HFFc6 (cell line): ENCODE measurements around the gene ATP8A2. TPM values are rescaled to one million over a fixed set of nuclear protein-coding genes. Genes with fewer than 3 reads are reported as not detected.

Source experiments
- DNase-seq: peaks from one replicate; pipeline ENCODE4 v3.0.0-alpha.2; 2018
- H3K27ac Mint-ChIP-seq: 2 replicates; pipeline ENCODE4 v1.8.0; 2020; ENCODE audit warnings: mild to moderate bottlenecking, mixed read lengths
- H3K27me3 Mint-ChIP-seq: 2 replicates; pipeline ENCODE4 v1.8.0; 2021; ENCODE audit warnings: mild to moderate bottlenecking, moderate library complexity, mixed read lengths; ENCODE audit not compliant: insufficient read depth
- H3K36me3 Mint-ChIP-seq: 2 replicates; pipeline ENCODE4 v1.8.0; 2021; ENCODE audit warnings: low read depth, mixed read lengths
- H3K4me1 Mint-ChIP-seq: 2 replicates; pipeline ENCODE4 v1.8.0; 2020; ENCODE audit warnings: low read depth, mixed read lengths
- H3K4me3 Mint-ChIP-seq: 2 replicates; pipeline ENCODE4 v1.8.0; 2020; ENCODE audit warnings: mild to moderate bottlenecking, moderate library complexity, mixed read lengths
- H3K9me3 Mint-ChIP-seq: 2 replicates; pipeline ENCODE4 v1.8.0; 2020; ENCODE audit warnings: mild to moderate bottlenecking, mixed read lengths
- total RNA-seq, 6 experiments: library from RNA; stranded (reverse); fragmentation: NEBNext Ultra II Directional; extraction: Animal tissue kit (Norgen Biotek cat#: 25700); gene quantifications; 2 replicates in 1 of 6; 3 replicates in 5 of 6; pipeline ENCODE4 v1.2.3, GENCODE V29; 2021
- TF ChIP-seq, protein P1 (sequence below): fragments of 200-600 bp; sonication (generic); IDR thresholded peaks from 2 replicates; pipeline ENCODE4 v1.5.0; 2021; ENCODE audit warnings: antibody characterized with exemption, mild to moderate bottlenecking

ATP8A2 gene
- total RNA-seq, 6 experiments from 2014 or later: 0.02 TPM; not detected in 5

- H3K9me3 Mint-ChIP-seq: peaks cover 10% of the 10 kb centered on the region; the same call in 1 of the 2 replicates
- peaks cover 3% of the 10 kb centered on the region for H3K27me3 Mint-ChIP-seq
- peaks cover 44% of the 10 kb centered on the region for H3K4me1 Mint-ChIP-seq
- no peak overlapping the region for H3K27ac Mint-ChIP-seq
- TF ChIP-seq, protein P1, sequence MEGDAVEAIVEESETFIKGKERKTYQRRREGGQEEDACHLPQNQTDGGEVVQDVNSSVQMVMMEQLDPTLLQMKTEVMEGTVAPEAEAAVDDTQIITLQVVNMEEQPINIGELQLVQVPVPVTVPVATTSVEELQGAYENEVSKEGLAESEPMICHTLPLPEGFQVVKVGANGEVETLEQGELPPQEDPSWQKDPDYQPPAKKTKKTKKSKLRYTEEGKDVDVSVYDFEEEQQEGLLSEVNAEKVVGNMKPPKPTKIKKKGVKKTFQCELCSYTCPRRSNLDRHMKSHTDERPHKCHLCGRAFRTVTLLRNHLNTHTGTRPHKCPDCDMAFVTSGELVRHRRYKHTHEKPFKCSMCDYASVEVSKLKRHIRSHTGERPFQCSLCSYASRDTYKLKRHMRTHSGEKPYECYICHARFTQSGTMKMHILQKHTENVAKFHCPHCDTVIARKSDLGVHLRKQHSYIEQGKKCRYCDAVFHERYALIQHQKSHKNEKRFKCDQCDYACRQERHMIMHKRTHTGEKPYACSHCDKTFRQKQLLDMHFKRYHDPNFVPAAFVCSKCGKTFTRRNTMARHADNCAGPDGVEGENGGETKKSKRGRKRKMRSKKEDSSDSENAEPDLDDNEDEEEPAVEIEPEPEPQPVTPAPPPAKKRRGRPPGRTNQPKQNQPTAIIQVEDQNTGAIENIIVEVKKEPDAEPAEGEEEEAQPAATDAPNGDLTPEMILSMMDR: no peak
- no peak for DNase-seq
- no peak overlapping the region for H3K4me3 Mint-ChIP-seq
- H3K36me3 Mint-ChIP-seq: no peaks in the 10 kb centered on the region
Observed at GRCh38 chr13:26017196-26017921, 645.6 kb downstream of the ATP8A2 start.

GRCh38 chr13:26017932-26018665 is 646.3 kb downstream of the ATP8A2 start:
- TF ChIP-seq, protein P1: no peak
- H3K4me1 Mint-ChIP-seq: peaks cover 51% of the 10 kb centered on the region
- H3K36me3 Mint-ChIP-seq: no peaks in the 10 kb centered on the region
- peaks cover 3% of the 10 kb centered on the region for H3K27me3 Mint-ChIP-seq
- no peak for DNase-seq
- H3K4me3 Mint-ChIP-seq: no peak overlapping the region
- H3K9me3 Mint-ChIP-seq: peaks cover 10% of the 10 kb centered on the region; the same call in 1 of the 2 replicates
- H3K27ac Mint-ChIP-seq: peak overlapping the region; percentile 25; the same call in 1 of the 2 replicates

- H3K4me1 Mint-ChIP-seq: peaks cover 53% of the 10 kb centered on the region
- H3K27me3 Mint-ChIP-seq: peaks cover 3% of the 10 kb centered on the region
- TF ChIP-seq, protein P1: no peak
- no peaks in the 10 kb centered on the region for H3K36me3 Mint-ChIP-seq
- peaks cover 4% of the 10 kb centered on the region; the same call in 1 of the 2 replicates for H3K9me3 Mint-ChIP-seq
- no peak for DNase-seq
- H3K27ac Mint-ChIP-seq: peak overlapping the region; percentile 86
- no peak overlapping the region for H3K4me3 Mint-ChIP-seq
Observed at GRCh38 chr13:26019251-26019650, 647.5 kb downstream of the ATP8A2 start.

GRCh38 chr13:26019881-26020870 is 648.4 kb downstream of the ATP8A2 start:
- H3K36me3 Mint-ChIP-seq: no peaks in the 10 kb centered on the region
- H3K4me3 Mint-ChIP-seq: peak overlapping the region; percentile 63
- peaks cover 53% of the 10 kb centered on the region for H3K4me1 Mint-ChIP-seq
- DNase-seq: peak; percentile 75
- H3K27me3 Mint-ChIP-seq: peaks cover 3% of the 10 kb centered on the region
- H3K9me3 Mint-ChIP-seq: peaks cover 4% of the 10 kb centered on the region; the same call in 1 of the 2 replicates
- TF ChIP-seq, protein P1: no peak
- peak overlapping the region; percentile 86 for H3K27ac Mint-ChIP-seq

DNA sequence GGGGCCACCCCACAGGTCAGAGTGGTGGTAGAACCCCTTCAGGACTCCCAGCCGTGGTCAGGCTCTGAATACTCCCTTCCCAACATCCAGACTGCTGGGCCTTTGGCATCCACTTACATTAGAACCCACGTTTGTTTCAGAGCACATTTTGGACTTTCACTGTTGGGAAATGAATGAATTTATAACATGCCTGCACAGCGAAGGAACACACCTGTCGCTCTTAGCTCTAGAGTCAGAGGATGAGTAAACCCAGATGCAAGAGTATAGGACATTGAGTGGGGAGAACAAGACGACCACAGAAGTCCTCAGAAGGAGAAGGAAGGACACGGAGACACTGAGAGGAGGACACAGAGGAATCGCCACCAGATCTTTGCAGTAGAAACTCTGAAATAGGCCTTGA is 649.1 kb downstream of the ATP8A2 start:
- TF ChIP-seq, protein P1: no peak
- H3K4me1 Mint-ChIP-seq: peaks cover 53% of the 10 kb centered on the region
- peaks cover 4% of the 10 kb centered on the region; the same call in 1 of the 2 replicates for H3K9me3 Mint-ChIP-seq
- no peaks in the 10 kb centered on the region for H3K36me3 Mint-ChIP-seq
- H3K27me3 Mint-ChIP-seq: peaks cover 3% of the 10 kb centered on the region; the same call in 1 of the 2 replicates
- peak overlapping the region; percentile 86; the same call in 1 of the 2 replicates for H3K27ac Mint-ChIP-seq
- peak overlapping the region; percentile 44; the same call in 1 of the 2 replicates for H3K4me3 Mint-ChIP-seq
- no peak for DNase-seq
